Measurements from ENCODE around the gene KRT222. TPM values are rescaled to one million over a fixed set of nuclear protein-coding genes. Genes with fewer than 3 reads are reported as not detected.

Gene KRT222
- total RNA-seq, 2 experiments from 2014 or later, result not detected

- CTCF ChIA-PET, result interaction anchor here (0.9 to 13.7 kb wide), 18 partner anchors 10 to 933 kb away, joined by 3 to 336 read pairs (median 5); partner anchors contain the start of gene CCR7
- DNase-seq, result no peak
- POLR2A ChIA-PET, result interaction anchor here (1.0 to 30.9 kb wide), 8 partner anchors 8 to 175 kb away, joined by 3 to 787 read pairs (median 10); partner anchors contain the start of gene CCR7
- Mint-ChIP-seq H3K4me1 (ENCODE audit: low read depth) (peaks cover 80% of the 10 kb centered on the region), H3K36me3 (ENCODE audit: low read depth) (no peaks in the 10 kb centered on the region), H3K27me3 (no peaks in the 10 kb centered on the region), H3K27ac (peak overlapping the region; percentile 92), H3K9me3 (no peaks in the 10 kb centered on the region), H3K4me3 (no peak overlapping the region)
- no peak for ATAC-seq
- TF ChIP-seq CTCF (IDR thresholded peaks at IDR 0.05), result no peak
- intact Hi-C loops (cut with micrococcal nuclease), result loop anchor here (2.0 kb wide), 1 partner anchor 53 kb away; no protein-coding TSS in a partner anchor
Measured at GRCh38 chr17:40615841-40616476, 49.0 kb downstream of the KRT222 start.

GRCh38 chr17:40615068-40615840 is 49.7 kb downstream of the KRT222 start:
- no peaks in the 10 kb centered on the region for H3K36me3 Mint-ChIP-seq (ENCODE audit: low read depth)
- intact Hi-C loops (cut with micrococcal nuclease), result loop anchor here (2.0 kb wide), 1 partner anchor 52 kb away; no protein-coding TSS in a partner anchor
- ChIA-PET POLR2A (interaction anchor here (1.0 to 30.9 kb wide), 8 partner anchors 9 to 176 kb away, joined by 3 to 787 read pairs (median 10); partner anchors contain the start of gene CCR7), CTCF (interaction anchor here (0.9 to 13.7 kb wide), 22 partner anchors 10 to 934 kb away, joined by 3 to 336 read pairs (median 5); partner anchors contain the start of gene CCR7)
- no peaks in the 10 kb centered on the region for H3K9me3 Mint-ChIP-seq
- H3K4me3 Mint-ChIP-seq, result peak overlapping the region; percentile 65
- DNase-seq (peak; percentile 58), ATAC-seq (peak; percentile 44)
- H3K27me3 Mint-ChIP-seq, result no peaks in the 10 kb centered on the region
- H3K4me1 Mint-ChIP-seq (ENCODE audit: low read depth), result peaks cover 81% of the 10 kb centered on the region
- peak overlapping the region; percentile 92 for H3K27ac Mint-ChIP-seq
- TF ChIP-seq CTCF (IDR thresholded peaks at IDR 0.05), result peak; percentile 43

- Mint-ChIP-seq H3K9me3 (no peaks in the 10 kb centered on the region), H3K36me3 (ENCODE audit: low read depth) (no peaks in the 10 kb centered on the region), H3K27ac (peak overlapping the region; percentile 92), H3K27me3 (no peaks in the 10 kb centered on the region), H3K4me3 (peak overlapping the region; percentile 65), H3K4me1 (ENCODE audit: low read depth) (peaks cover 80% of the 10 kb centered on the region)
- ATAC-seq, result peak; percentile 27
- CTCF ChIA-PET, result interaction anchor here (0.9 to 13.7 kb wide), 18 partner anchors 11 to 934 kb away, joined by 3 to 336 read pairs (median 6); partner anchors contain the start of gene CCR7
- DNase-seq, result peak; percentile 57
- POLR2A ChIA-PET, result interaction anchor here (1.4 to 30.9 kb wide), 6 partner anchors 10 to 74 kb away, joined by 5 to 787 read pairs (median 12); partner anchors contain the start of gene CCR7
- intact Hi-C loops (cut with micrococcal nuclease), result loop anchor here (2.0 kb wide), 1 partner anchor 52 kb away; no protein-coding TSS in a partner anchor
- no peak for TF ChIP-seq CTCF (IDR thresholded peaks at IDR 0.05)
Measured at GRCh38 chr17:40614431-40615067, 50.4 kb downstream of the KRT222 start.

- POLR2A ChIA-PET, result interaction anchor here (0.8 to 30.9 kb wide), 7 partner anchors 10 to 73 kb away, joined by 3 to 787 read pairs (median 6); partner anchors contain the start of gene CCR7
Measured at GRCh38 chr17:40613467-40614154, 51.4 kb downstream of the KRT222 start.

More at GRCh38 chr17:40613467-40614154, 51.4 kb downstream of the KRT222 start:
- CTCF ChIA-PET, result interaction anchor here (1.1 to 13.7 kb wide), 6 partner anchors 10 to 65 kb away, joined by 3 to 336 read pairs (median 15); partner anchors contain the start of gene CCR7
- peak overlapping the region; percentile 85 for H3K27ac Mint-ChIP-seq
- intact Hi-C loops (cut with micrococcal nuclease), result loop anchor here (2.0 kb wide), 1 partner anchor 51 kb away; no protein-coding TSS in a partner anchor
- ATAC-seq (no peak), DNase-seq (no peak)
- H3K27me3 Mint-ChIP-seq, result no peaks in the 10 kb centered on the region
- peak overlapping the region; percentile 60 for H3K4me3 Mint-ChIP-seq
- H3K36me3 Mint-ChIP-seq (ENCODE audit: low read depth), result no peaks in the 10 kb centered on the region
- no peaks in the 10 kb centered on the region for H3K9me3 Mint-ChIP-seq
- TF ChIP-seq CTCF (IDR thresholded peaks at IDR 0.05), result no peak
- peaks cover 84% of the 10 kb centered on the region for H3K4me1 Mint-ChIP-seq (ENCODE audit: low read depth)

Data from activated CD8-positive, alpha-beta T cell treated with anti-CD3 and anti-CD28 coated beads for 36 hours (primary cell).